ENCODE data around the gene ARHGAP26.

The ARHGAP26 gene

GRCh38 chr5:142825378-142826089 lies 55.4 kb downstream of the ARHGAP26 start:
- H2BK12ac ChIP-seq (ENCODE audit: low read length in 2 of 2) = no peak overlapping the region
- 86% methylated on average over 13 of the region's 13 CpGs for WGBS

GRCh38 chr5:142826093-142826492 lies 55.9 kb downstream of the ARHGAP26 start:
- Histone ChIP-seq H4K91ac (ENCODE audit: low read length) (no peak overlapping the region), H3K9ac (ENCODE audit: low read length) (peak overlapping the region; percentile 34), H2BK5ac (ENCODE audit: low read depth, low read length, poor library complexity, severe bottlenecking) (no peak overlapping the region), H3K4ac (ENCODE audit: low read depth in 1 of 2, low read length in 2 of 2) (no peak overlapping the region), H3K4me3 (ENCODE audit: insufficient read depth in 1 of 2, low read depth in 1 of 2, low read length in 2 of 2) (peak overlapping the region in 1 of 2 experiments; percentile 26), H2AFZ (ENCODE audit: low read depth, low read length) (no peak overlapping the region), H3K14ac (ENCODE audit: low read length in 2 of 2) (no peak overlapping the region), H3K9me3 (ENCODE audit: control insufficient read depth, low read length) (no peaks in the 10 kb centered on the region), H2BK12ac (ENCODE audit: low read length in 2 of 2) (no peak overlapping the region), H3K4me2 (ENCODE audit: low read length, poor library complexity, severe bottlenecking) (no peak overlapping the region), H2AK5ac (ENCODE audit: low read length, severe bottlenecking) (peak overlapping the region; percentile 96), H3K27me3 (ENCODE audit: control insufficient read depth in 1 of 2, insufficient read depth in 1 of 2, low read length in 2 of 2) (no peaks in the 10 kb centered on the region), H4K8ac (ENCODE audit: low read length) (no peak overlapping the region), H3K36me3 (ENCODE audit: control insufficient read depth in 1 of 2, insufficient read depth in 2 of 2, low read depth in 1 of 2, low read length in 2 of 2) (no peaks in the 10 kb centered on the region), H3K79me1 (replicated peaks; ENCODE audit: low read length, poor library complexity, severe bottlenecking) (peaks cover 19% of the 10 kb centered on the region), H2BK15ac (ENCODE audit: low read depth, poor library complexity, severe bottlenecking) (no peak overlapping the region), H3K27ac (ENCODE audit: low read length, poor library complexity, severe bottlenecking) (peak overlapping the region; percentile 12), H3K18ac (ENCODE audit: low read depth in 1 of 2, low read length in 2 of 2) (no peak overlapping the region), H2BK120ac (ENCODE audit: low read depth, low read length) (no peak overlapping the region), H3K23ac (ENCODE audit: low read length in 2 of 2) (no peak overlapping the region), H3K4me1 (ENCODE audit: control insufficient read depth, insufficient read depth, low read depth, low read length) (peaks cover 33% of the 10 kb centered on the region)
- 100% methylated on average over 3 of the region's 5 CpGs for WGBS
- no peak for DNase-seq

More at GRCh38 chr5:142825378-142826089, 55.4 kb downstream of the ARHGAP26 start:
- Histone ChIP-seq H4K8ac (ENCODE audit: low read length) (no peak overlapping the region), H2BK5ac (ENCODE audit: low read depth, low read length, poor library complexity, severe bottlenecking) (no peak overlapping the region), H2BK120ac (ENCODE audit: low read depth, low read length) (no peak overlapping the region), H3K27ac (ENCODE audit: low read length, poor library complexity, severe bottlenecking) (no peak overlapping the region), H3K27me3 (ENCODE audit: control insufficient read depth in 1 of 2, insufficient read depth in 1 of 2, low read length in 2 of 2) (no peaks in the 10 kb centered on the region), H3K4ac (ENCODE audit: low read depth in 1 of 2, low read length in 2 of 2) (no peak overlapping the region), H3K9me3 (ENCODE audit: control insufficient read depth, low read length) (no peaks in the 10 kb centered on the region), H3K79me1 (replicated peaks; ENCODE audit: low read length, poor library complexity, severe bottlenecking) (peaks cover 19% of the 10 kb centered on the region), H3K18ac (ENCODE audit: low read depth in 1 of 2, low read length in 2 of 2) (no peak overlapping the region), H2BK15ac (ENCODE audit: low read depth, poor library complexity, severe bottlenecking) (no peak overlapping the region), H3K23ac (ENCODE audit: low read length in 2 of 2) (no peak overlapping the region), H3K4me3 (ENCODE audit: insufficient read depth in 1 of 2, low read depth in 1 of 2, low read length in 2 of 2) (peak overlapping the region in 1 of 2 experiments; percentile 26), H4K91ac (ENCODE audit: low read length) (peak overlapping the region; percentile 52), H3K4me1 (ENCODE audit: control insufficient read depth, insufficient read depth, low read depth, low read length) (peaks cover 31% of the 10 kb centered on the region), H2AK5ac (ENCODE audit: low read length, severe bottlenecking) (peak overlapping the region; percentile 33), H2AFZ (ENCODE audit: low read depth, low read length) (no peak overlapping the region), H3K36me3 (ENCODE audit: control insufficient read depth in 1 of 2, insufficient read depth in 2 of 2, low read depth in 1 of 2, low read length in 2 of 2) (no peaks in the 10 kb centered on the region), H3K9ac (ENCODE audit: low read length) (peak overlapping the region; percentile 34), H3K14ac (ENCODE audit: low read length in 2 of 2) (no peak overlapping the region), H3K4me2 (ENCODE audit: low read length, poor library complexity, severe bottlenecking) (no peak overlapping the region)
- DNase-seq = no peak

- Histone ChIP-seq H3K4me1 (ENCODE audit: control insufficient read depth, insufficient read depth, low read depth, low read length) (peaks cover 33% of the 10 kb centered on the region), H3K18ac (ENCODE audit: low read depth in 1 of 2, low read length in 2 of 2) (peak overlapping the region in 1 of 2 experiments; percentile 54), H3K79me1 (replicated peaks; ENCODE audit: low read length, poor library complexity, severe bottlenecking) (peaks cover 23% of the 10 kb centered on the region), H3K27me3 (ENCODE audit: control insufficient read depth in 1 of 2, insufficient read depth in 1 of 2, low read length in 2 of 2) (no peaks in the 10 kb centered on the region), H3K4ac (ENCODE audit: low read depth in 1 of 2, low read length in 2 of 2) (no peak overlapping the region), H2BK5ac (ENCODE audit: low read depth, low read length, poor library complexity, severe bottlenecking) (no peak overlapping the region), H3K4me3 (ENCODE audit: insufficient read depth in 1 of 2, low read depth in 1 of 2, low read length in 2 of 2) (no peak overlapping the region), H2BK15ac (ENCODE audit: low read depth, poor library complexity, severe bottlenecking) (no peak overlapping the region), H3K9me3 (ENCODE audit: control insufficient read depth, low read length) (no peaks in the 10 kb centered on the region), H4K8ac (ENCODE audit: low read length) (no peak overlapping the region), H3K14ac (ENCODE audit: low read length in 2 of 2) (no peak overlapping the region), H2BK12ac (ENCODE audit: low read length in 2 of 2) (peak overlapping the region; percentile 23 to 51), H3K36me3 (ENCODE audit: control insufficient read depth in 1 of 2, insufficient read depth in 2 of 2, low read depth in 1 of 2, low read length in 2 of 2) (no peaks in the 10 kb centered on the region), H2AK5ac (ENCODE audit: low read length, severe bottlenecking) (peak overlapping the region; percentile 96), H2BK120ac (ENCODE audit: low read depth, low read length) (no peak overlapping the region), H3K27ac (ENCODE audit: low read length, poor library complexity, severe bottlenecking) (peak overlapping the region; percentile 78), H2AFZ (ENCODE audit: low read depth, low read length) (no peak overlapping the region), H3K9ac (ENCODE audit: low read length) (no peak overlapping the region), H3K23ac (ENCODE audit: low read length in 2 of 2) (no peak overlapping the region), H4K91ac (ENCODE audit: low read length) (no peak overlapping the region), H3K4me2 (ENCODE audit: low read length, poor library complexity, severe bottlenecking) (no peak overlapping the region)
- DNase-seq = no peak
- 75% methylated on average over 3 of the region's 3 CpGs for WGBS
Measured at GRCh38 chr5:142826741-142827492, 56.7 kb downstream of the ARHGAP26 start.

GRCh38 chr5:142827934-142828576 lies 57.9 kb downstream of the ARHGAP26 start:
- Histone ChIP-seq H2AFZ (ENCODE audit: low read depth, low read length) (no peak overlapping the region), H2AK5ac (ENCODE audit: low read length, severe bottlenecking) (no peak overlapping the region), H3K4ac (ENCODE audit: low read depth in 1 of 2, low read length in 2 of 2) (no peak overlapping the region), H3K14ac (ENCODE audit: low read length in 2 of 2) (no peak overlapping the region), H2BK120ac (ENCODE audit: low read depth, low read length) (no peak overlapping the region), H3K4me1 (ENCODE audit: control insufficient read depth, insufficient read depth, low read depth, low read length) (peaks cover 30% of the 10 kb centered on the region), H3K27ac (ENCODE audit: low read length, poor library complexity, severe bottlenecking) (peak overlapping the region; percentile 44), H3K18ac (ENCODE audit: low read depth in 1 of 2, low read length in 2 of 2) (no peak overlapping the region), H3K36me3 (ENCODE audit: control insufficient read depth in 1 of 2, insufficient read depth in 2 of 2, low read depth in 1 of 2, low read length in 2 of 2) (no peaks in the 10 kb centered on the region), H3K9ac (ENCODE audit: low read length) (no peak overlapping the region), H3K4me3 (ENCODE audit: insufficient read depth in 1 of 2, low read depth in 1 of 2, low read length in 2 of 2) (no peak overlapping the region), H3K79me1 (replicated peaks; ENCODE audit: low read length, poor library complexity, severe bottlenecking) (peaks cover 28% of the 10 kb centered on the region), H2BK5ac (ENCODE audit: low read depth, low read length, poor library complexity, severe bottlenecking) (no peak overlapping the region), H4K91ac (ENCODE audit: low read length) (no peak overlapping the region), H4K8ac (ENCODE audit: low read length) (no peak overlapping the region), H3K27me3 (ENCODE audit: control insufficient read depth in 1 of 2, insufficient read depth in 1 of 2, low read length in 2 of 2) (no peaks in the 10 kb centered on the region), H3K9me3 (ENCODE audit: control insufficient read depth, low read length) (no peaks in the 10 kb centered on the region), H3K23ac (ENCODE audit: low read length in 2 of 2) (no peak overlapping the region), H2BK12ac (ENCODE audit: low read length in 2 of 2) (no peak overlapping the region), H3K4me2 (ENCODE audit: low read length, poor library complexity, severe bottlenecking) (no peak overlapping the region), H2BK15ac (ENCODE audit: low read depth, poor library complexity, severe bottlenecking) (no peak overlapping the region)
- 98% methylated on average over 4 of the region's 6 CpGs for WGBS
- DNase-seq = no peak
